Measurements from ENCODE around the gene PLEKHG7. TPM values are rescaled to one million over a fixed set of nuclear protein-coding genes. Genes with fewer than 3 reads are reported as not detected.

PLEKHG7 gene
- total RNA-seq, 2 experiments from 2014 or later, result not detected

DNA sequence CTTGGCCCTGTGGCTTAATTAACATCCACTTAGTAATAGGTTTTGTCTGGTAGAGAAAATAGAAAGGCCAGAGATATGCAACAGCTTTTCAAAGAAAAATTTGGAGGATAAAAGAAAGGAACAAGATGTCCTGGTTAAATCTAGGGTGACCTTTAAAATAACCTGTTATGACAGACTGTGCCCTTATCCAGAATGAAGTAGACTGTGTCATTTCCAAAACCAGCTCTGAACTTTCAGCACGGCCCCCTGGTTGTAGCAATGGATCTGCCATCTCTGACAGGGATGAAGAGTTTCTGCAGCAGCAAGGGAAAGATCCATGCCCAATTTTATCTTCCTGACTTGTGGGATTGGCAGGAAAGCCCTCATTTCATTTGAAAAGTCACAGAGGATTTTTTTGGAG is 5.1 kb downstream of the PLEKHG7 start:
- H3K36me3 ChIP-seq (ENCODE audit: insufficient read depth, low read length), result no peaks in the 10 kb centered on the region
- TF ChIP-seq, protein P1, sequence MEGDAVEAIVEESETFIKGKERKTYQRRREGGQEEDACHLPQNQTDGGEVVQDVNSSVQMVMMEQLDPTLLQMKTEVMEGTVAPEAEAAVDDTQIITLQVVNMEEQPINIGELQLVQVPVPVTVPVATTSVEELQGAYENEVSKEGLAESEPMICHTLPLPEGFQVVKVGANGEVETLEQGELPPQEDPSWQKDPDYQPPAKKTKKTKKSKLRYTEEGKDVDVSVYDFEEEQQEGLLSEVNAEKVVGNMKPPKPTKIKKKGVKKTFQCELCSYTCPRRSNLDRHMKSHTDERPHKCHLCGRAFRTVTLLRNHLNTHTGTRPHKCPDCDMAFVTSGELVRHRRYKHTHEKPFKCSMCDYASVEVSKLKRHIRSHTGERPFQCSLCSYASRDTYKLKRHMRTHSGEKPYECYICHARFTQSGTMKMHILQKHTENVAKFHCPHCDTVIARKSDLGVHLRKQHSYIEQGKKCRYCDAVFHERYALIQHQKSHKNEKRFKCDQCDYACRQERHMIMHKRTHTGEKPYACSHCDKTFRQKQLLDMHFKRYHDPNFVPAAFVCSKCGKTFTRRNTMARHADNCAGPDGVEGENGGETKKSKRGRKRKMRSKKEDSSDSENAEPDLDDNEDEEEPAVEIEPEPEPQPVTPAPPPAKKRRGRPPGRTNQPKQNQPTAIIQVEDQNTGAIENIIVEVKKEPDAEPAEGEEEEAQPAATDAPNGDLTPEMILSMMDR (IDR thresholded peaks at IDR 0.05), result no peak
- no peaks in the 10 kb centered on the region for H3K9me3 ChIP-seq (ENCODE audit: control insufficient read depth in 1 of 2, insufficient read depth in 1 of 2, low read length in 2 of 2)
- ChIA-PET CTCF (no interaction called here), POLR2A (no interaction called here)
- Mint-ChIP-seq H3K27me3 (no peaks in the 10 kb centered on the region), H3K36me3 (ENCODE audit: low read depth) (no peaks in the 10 kb centered on the region), H3K27ac (no peak overlapping the region), H3K4me1 (ENCODE audit: low read depth) (no peaks in the 10 kb centered on the region), H3K9me3 (no peaks in the 10 kb centered on the region), H3K4me3 (no peak overlapping the region)
- H3K27me3 ChIP-seq (ENCODE audit: control insufficient read depth in 1 of 2, insufficient read depth in 2 of 2, low read length in 2 of 2), result no peaks in the 10 kb centered on the region
- no peak overlapping the region for H3K4me3 ChIP-seq (ENCODE audit: low read length)
- ATAC-seq (ENCODE audit: poor library complexity), result no peak
- intact Hi-C loops (cut with DNase I, micrococcal nuclease), result no loop called here
- H3K27ac ChIP-seq (ENCODE audit: low read depth in 1 of 2, low read length in 2 of 2), result no peak overlapping the region
- H3K4me1 ChIP-seq (ENCODE audit: insufficient read depth, low read length), result no peaks in the 10 kb centered on the region
- DNase-seq, result no peak

DNA sequence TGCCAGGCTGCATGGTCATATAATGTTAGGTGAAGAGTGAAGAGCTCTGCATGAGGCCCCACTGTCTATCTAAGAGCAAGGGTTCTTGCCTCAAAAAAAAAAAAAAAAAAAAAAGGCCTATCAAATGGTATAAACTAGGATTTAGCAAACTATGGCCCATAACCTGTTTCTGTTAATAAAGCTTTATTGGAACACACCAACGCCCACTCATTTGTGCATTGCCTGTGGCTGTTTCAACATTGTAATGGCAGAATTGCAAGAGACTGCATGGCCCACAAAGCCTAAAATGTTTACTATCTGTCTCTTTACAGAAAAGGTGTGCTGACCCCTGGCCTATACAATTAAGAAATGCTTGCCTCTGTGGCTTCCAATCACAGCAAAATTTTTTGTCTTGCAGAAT is 12.8 kb downstream of the PLEKHG7 start:
- Histone ChIP-seq H3K27ac (ENCODE audit: low read depth in 1 of 2, low read length in 2 of 2) (no peak overlapping the region), H3K4me3 (ENCODE audit: low read length) (no peak overlapping the region), H3K4me1 (ENCODE audit: insufficient read depth, low read length) (no peaks in the 10 kb centered on the region), H3K27me3 (ENCODE audit: control insufficient read depth in 1 of 2, insufficient read depth in 2 of 2, low read length in 2 of 2) (no peaks in the 10 kb centered on the region), H3K9me3 (ENCODE audit: control insufficient read depth in 1 of 2, insufficient read depth in 1 of 2, low read length in 2 of 2) (no peaks in the 10 kb centered on the region), H3K36me3 (ENCODE audit: insufficient read depth, low read length) (no peaks in the 10 kb centered on the region)
- H3K9me3 Mint-ChIP-seq, result no peaks in the 10 kb centered on the region
- no peaks in the 10 kb centered on the region for H3K36me3 Mint-ChIP-seq (ENCODE audit: low read depth)
- H3K27me3 Mint-ChIP-seq, result no peaks in the 10 kb centered on the region
- no peak overlapping the region for H3K4me3 Mint-ChIP-seq
- CTCF ChIA-PET, result interaction anchor here (0.7 kb wide), 2 partner anchors 106 to 605 kb away, joined by 3 to 4 read pairs; no protein-coding TSS in a partner anchor
- intact Hi-C loops (cut with DNase I, micrococcal nuclease), result no loop called here
- ATAC-seq (ENCODE audit: poor library complexity) (no peak), DNase-seq (no peak)
- POLR2A ChIA-PET, result no interaction called here
- TF ChIP-seq, protein P1 (IDR thresholded peaks at IDR 0.05), result no peak
- no peak overlapping the region for H3K27ac Mint-ChIP-seq
- no peaks in the 10 kb centered on the region for H3K4me1 Mint-ChIP-seq (ENCODE audit: low read depth)

DNA sequence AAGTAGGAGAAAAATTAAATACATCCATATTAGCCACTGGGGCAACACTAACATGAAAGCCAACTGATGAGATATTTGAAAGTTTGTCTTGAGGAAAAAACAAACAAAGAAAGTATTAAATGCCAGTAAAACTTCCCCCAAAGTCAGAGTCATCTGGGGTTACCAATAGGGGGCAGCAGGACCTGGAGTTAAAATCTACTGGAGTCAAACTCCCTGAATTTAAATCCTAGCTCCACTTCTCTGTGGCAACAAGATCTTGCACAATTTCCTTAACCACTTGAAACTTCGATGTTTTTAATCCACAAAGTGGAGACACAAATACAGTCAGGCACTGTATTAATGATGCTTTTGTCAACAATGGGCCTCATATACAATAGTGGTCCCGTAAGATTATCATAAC is 14.4 kb downstream of the PLEKHG7 start:
- no peak overlapping the region for H3K4me3 ChIP-seq (ENCODE audit: low read length)
- H3K4me1 ChIP-seq (ENCODE audit: insufficient read depth, low read length), result no peaks in the 10 kb centered on the region
- no peak overlapping the region for H3K27ac ChIP-seq (ENCODE audit: low read depth in 1 of 2, low read length in 2 of 2)
- Mint-ChIP-seq H3K27ac (no peak overlapping the region), H3K9me3 (no peaks in the 10 kb centered on the region), H3K27me3 (no peaks in the 10 kb centered on the region), H3K4me3 (no peak overlapping the region), H3K4me1 (ENCODE audit: low read depth) (no peaks in the 10 kb centered on the region), H3K36me3 (ENCODE audit: low read depth) (no peaks in the 10 kb centered on the region)
- H3K36me3 ChIP-seq (ENCODE audit: insufficient read depth, low read length), result no peaks in the 10 kb centered on the region
- ATAC-seq (ENCODE audit: poor library complexity) (no peak), DNase-seq (no peak)
- CTCF ChIA-PET, result no interaction called here
- POLR2A ChIA-PET, result no interaction called here
- intact Hi-C loops (cut with DNase I, micrococcal nuclease), result no loop called here
- no peaks in the 10 kb centered on the region for H3K9me3 ChIP-seq (ENCODE audit: control insufficient read depth in 1 of 2, insufficient read depth in 1 of 2, low read length in 2 of 2)
- TF ChIP-seq, protein P1 (IDR thresholded peaks at IDR 0.05), result no peak
- no peaks in the 10 kb centered on the region for H3K27me3 ChIP-seq (ENCODE audit: control insufficient read depth in 1 of 2, insufficient read depth in 2 of 2, low read length in 2 of 2)
